ENCODE measurements around the gene INSRR. TPM values are rescaled to one million over a fixed set of nuclear protein-coding genes. Genes with fewer than 3 reads are reported as not detected.

INSRR gene
- polyA plus RNA-seq, 3 donors, result not detected

DNA sequence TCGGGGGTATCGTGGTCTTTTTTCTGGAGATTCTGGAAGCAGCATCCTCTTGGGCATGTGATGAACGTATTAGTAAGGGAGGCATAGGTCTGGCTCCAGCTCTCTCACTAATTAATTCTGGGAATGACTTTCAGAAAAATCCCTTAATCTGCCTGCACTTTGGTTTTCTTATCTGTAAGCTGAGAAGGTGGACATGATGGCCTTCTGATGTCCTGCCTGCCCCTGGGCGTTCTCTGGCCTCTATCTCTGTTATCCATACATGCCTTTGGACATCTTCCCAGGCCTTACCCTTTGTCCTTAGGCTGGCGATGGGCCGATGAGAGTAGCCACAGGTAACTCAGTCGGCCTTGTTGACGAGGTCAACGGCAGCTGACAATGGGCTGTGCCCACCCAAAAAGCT, 10.5 kb upstream of the INSRR start:
- 98% methylated on average over 7 of the region's 9 CpGs for WGBS (ENCODE audit: insufficient coverage)

GRCh38 chr1:156868341-156868740, 9.4 kb upstream of the INSRR start:
- no peaks in the 10 kb centered on the region for H4K20me1 ChIP-seq (ENCODE audit: insufficient read depth, low read length)
- Mint-ChIP-seq H3K36me3 (no peaks in the 10 kb centered on the region), H3K27me3 (ENCODE audit: low read depth in 3 of 3) (peaks cover 24 to 37% (median 26%) of the 10 kb centered on the region in 3 donors), H3K4me1 (no peaks in the 10 kb centered on the region), H3K4me3 (no peak overlapping the region), H3K27ac (no peak overlapping the region), H3K9me3 (no peaks in the 10 kb centered on the region)
- no peak overlapping the region for H2AFZ ChIP-seq (ENCODE audit: insufficient read depth, low read depth, low read length, poor library complexity, severe bottlenecking)
- no peak overlapping the region for H3K27ac ChIP-seq (ENCODE audit: low read depth in 1 of 2, low read length in 2 of 2)
- H3K9ac ChIP-seq (ENCODE audit: insufficient read depth, low read length, poor library complexity, severe bottlenecking), result no peak overlapping the region
- TF ChIP-seq, protein P1, sequence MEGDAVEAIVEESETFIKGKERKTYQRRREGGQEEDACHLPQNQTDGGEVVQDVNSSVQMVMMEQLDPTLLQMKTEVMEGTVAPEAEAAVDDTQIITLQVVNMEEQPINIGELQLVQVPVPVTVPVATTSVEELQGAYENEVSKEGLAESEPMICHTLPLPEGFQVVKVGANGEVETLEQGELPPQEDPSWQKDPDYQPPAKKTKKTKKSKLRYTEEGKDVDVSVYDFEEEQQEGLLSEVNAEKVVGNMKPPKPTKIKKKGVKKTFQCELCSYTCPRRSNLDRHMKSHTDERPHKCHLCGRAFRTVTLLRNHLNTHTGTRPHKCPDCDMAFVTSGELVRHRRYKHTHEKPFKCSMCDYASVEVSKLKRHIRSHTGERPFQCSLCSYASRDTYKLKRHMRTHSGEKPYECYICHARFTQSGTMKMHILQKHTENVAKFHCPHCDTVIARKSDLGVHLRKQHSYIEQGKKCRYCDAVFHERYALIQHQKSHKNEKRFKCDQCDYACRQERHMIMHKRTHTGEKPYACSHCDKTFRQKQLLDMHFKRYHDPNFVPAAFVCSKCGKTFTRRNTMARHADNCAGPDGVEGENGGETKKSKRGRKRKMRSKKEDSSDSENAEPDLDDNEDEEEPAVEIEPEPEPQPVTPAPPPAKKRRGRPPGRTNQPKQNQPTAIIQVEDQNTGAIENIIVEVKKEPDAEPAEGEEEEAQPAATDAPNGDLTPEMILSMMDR (IDR thresholded peaks at IDR 0.05), result no peak
- H3K4me2 ChIP-seq (replicated peaks; ENCODE audit: extremely low read depth, low read length, poor library complexity, severe bottlenecking), result no peak overlapping the region
- WGBS (ENCODE audit: insufficient coverage), result 93% methylated on average over 12 of the region's 13 CpGs
- no peaks in the 10 kb centered on the region for H3K9me3 ChIP-seq (replicated peaks in 1 of 2; ENCODE audit: control insufficient read depth in 1 of 2, insufficient read depth in 1 of 2, low read length in 2 of 2)
- no peaks in the 10 kb centered on the region for H3K4me1 ChIP-seq (ENCODE audit: control insufficient read depth in 1 of 2, insufficient read depth in 2 of 2, low read length in 2 of 2)
- no peaks in the 10 kb centered on the region for H3K79me2 ChIP-seq (ENCODE audit: insufficient read depth, low read length)
- no peak overlapping the region for H3K4me3 ChIP-seq (replicated peaks in 1 of 3; ENCODE audit: low read depth in 2 of 3, low read length in 3 of 3)
- intact Hi-C loops (cut with micrococcal nuclease), result no loop called here
- DNase-seq, result no peak
- no peaks in the 10 kb centered on the region for H3K36me3 ChIP-seq (replicated peaks in 1 of 2; ENCODE audit: control insufficient read depth in 1 of 2, insufficient read depth in 2 of 2, low read length in 2 of 2)
- no peaks in the 10 kb centered on the region for H3K27me3 ChIP-seq (ENCODE audit: control insufficient read depth in 2 of 2, insufficient read depth in 2 of 2, low read length in 2 of 2)

More for the DNA sequence above, 10.5 kb upstream of the INSRR start:
- no peaks in the 10 kb centered on the region for H3K79me2 ChIP-seq (ENCODE audit: insufficient read depth, low read length)
- H3K9ac ChIP-seq (ENCODE audit: insufficient read depth, low read length, poor library complexity, severe bottlenecking), result no peak overlapping the region
- no peak overlapping the region for H3K27ac ChIP-seq (ENCODE audit: low read depth in 1 of 2, low read length in 2 of 2)
- TF ChIP-seq, protein P1 (IDR thresholded peaks at IDR 0.05), result no peak
- no peaks in the 10 kb centered on the region for H3K36me3 Mint-ChIP-seq
- no peak overlapping the region for H3K4me3 ChIP-seq (replicated peaks in 1 of 3; ENCODE audit: low read depth in 2 of 3, low read length in 3 of 3)
- no peaks in the 10 kb centered on the region for H3K9me3 Mint-ChIP-seq
- intact Hi-C loops (cut with micrococcal nuclease), result no loop called here
- no peaks in the 10 kb centered on the region for H3K4me1 ChIP-seq (ENCODE audit: control insufficient read depth in 1 of 2, insufficient read depth in 2 of 2, low read length in 2 of 2)
- H3K4me1 Mint-ChIP-seq, result no peaks in the 10 kb centered on the region
- H3K27me3 Mint-ChIP-seq (ENCODE audit: low read depth in 3 of 3), result peaks cover 20 to 29% (median 27%) of the 10 kb centered on the region in 3 donors
- H2AFZ ChIP-seq (ENCODE audit: insufficient read depth, low read depth, low read length, poor library complexity, severe bottlenecking), result no peak overlapping the region
- no peak overlapping the region for H3K27ac Mint-ChIP-seq
- no peak overlapping the region for H3K4me2 ChIP-seq (replicated peaks; ENCODE audit: extremely low read depth, low read length, poor library complexity, severe bottlenecking)
- H3K4me3 Mint-ChIP-seq, result no peak overlapping the region
- no peaks in the 10 kb centered on the region for H3K36me3 ChIP-seq (replicated peaks in 1 of 2; ENCODE audit: control insufficient read depth in 1 of 2, insufficient read depth in 2 of 2, low read length in 2 of 2)
- no peaks in the 10 kb centered on the region for H4K20me1 ChIP-seq (ENCODE audit: insufficient read depth, low read length)
- DNase-seq, result no peak
- H3K27me3 ChIP-seq (ENCODE audit: control insufficient read depth in 2 of 2, insufficient read depth in 2 of 2, low read length in 2 of 2), result no peaks in the 10 kb centered on the region
- H3K9me3 ChIP-seq (replicated peaks in 1 of 2; ENCODE audit: control insufficient read depth in 1 of 2, insufficient read depth in 1 of 2, low read length in 2 of 2), result no peaks in the 10 kb centered on the region

All from CD14-positive monocyte (primary cell).